ENCODE results near the gene TRMT112.

TRMT112 gene

DNA sequence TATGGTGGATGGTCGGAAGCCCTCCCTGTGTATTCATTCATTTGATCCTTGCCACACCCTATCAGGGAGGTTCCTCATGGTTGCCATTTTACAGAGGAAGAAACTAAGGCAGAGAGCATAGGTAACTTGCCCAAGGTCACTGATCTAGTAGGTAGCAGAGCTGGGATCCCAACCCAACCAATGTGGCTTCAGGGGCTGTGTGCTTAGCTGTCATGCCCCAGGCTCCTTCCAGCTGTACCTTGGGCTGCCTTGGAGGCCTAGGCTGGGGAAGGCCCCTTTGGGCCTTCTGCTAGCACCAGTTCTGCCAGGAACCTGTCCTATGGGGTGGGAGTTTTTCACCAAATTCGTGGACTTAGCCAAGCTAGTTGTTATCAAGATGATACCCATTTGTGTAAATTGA lies 41.5 kb downstream of the TRMT112 start:
- Histone ChIP-seq H3K27me3 (ENCODE audit: control insufficient read depth in 5 of 5, insufficient read depth in 4 of 5, low read length in 5 of 5) (peaks cover 0 to 5% (median 0%) of the 10 kb centered on the region in 5 donors), H3K27ac (ENCODE audit: low read depth, low read length) (no peak overlapping the region), H3K4me1 (ENCODE audit: control insufficient read depth in 5 of 5, insufficient read depth in 5 of 5, low read length in 5 of 5) (peaks cover 5 to 14% (median 12%) of the 10 kb centered on the region in 5 donors), H3K36me3 (ENCODE audit: control insufficient read depth in 5 of 5, insufficient read depth in 5 of 5, low read length in 5 of 5) (peaks cover 0 to 37% (median 22%) of the 10 kb centered on the region in 5 donors), H3K4me3 (ENCODE audit: low read depth in 1 of 5, low read length in 5 of 5) (no peak overlapping the region), H3K9me3 (ENCODE audit: control insufficient read depth in 5 of 5, low read length in 5 of 5) (peaks cover 0 to 1% (median 0%) of the 10 kb centered on the region in 5 donors), H3K9ac (ENCODE audit: low read length in 5 of 5) (peak overlapping the region in 1 of 5 donors; percentile 43)

DNA sequence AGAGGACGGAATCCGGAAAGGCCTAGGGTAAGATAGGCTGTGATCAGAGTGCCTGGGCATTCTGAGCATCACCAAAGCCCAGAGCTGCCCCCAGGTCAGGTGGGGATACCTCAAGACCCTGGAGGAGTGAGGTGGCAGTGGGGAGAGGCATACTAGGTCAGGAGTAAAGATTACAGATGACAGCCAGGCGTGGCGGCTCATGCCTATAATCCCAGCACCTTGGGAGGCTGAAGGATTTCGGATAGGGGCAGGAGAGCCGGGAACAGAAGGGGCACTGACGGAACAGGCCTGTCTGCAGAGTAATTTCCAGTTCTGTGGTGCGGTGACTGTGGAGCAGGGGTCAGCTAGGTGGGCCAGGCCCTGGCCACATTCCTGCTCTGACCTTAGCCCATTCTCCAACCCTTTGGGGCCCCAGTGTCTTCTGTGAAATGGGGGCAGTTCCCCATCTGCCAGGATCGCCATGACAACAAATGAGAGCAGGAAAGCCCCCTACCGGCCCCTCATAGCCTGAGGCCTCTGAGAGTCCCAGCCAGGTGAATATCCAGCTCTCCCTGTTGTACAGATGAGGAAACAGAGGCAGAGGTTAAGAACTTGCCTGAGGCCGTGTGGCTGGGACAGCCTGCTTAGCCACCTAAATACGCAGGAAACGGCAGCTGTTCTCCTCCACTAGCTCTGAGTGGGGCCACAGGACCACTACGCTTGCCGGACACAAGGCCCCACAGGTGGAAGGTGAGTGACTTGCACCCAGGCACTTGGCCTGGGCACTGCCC lies 42.1 kb downstream of the TRMT112 start:
- no peak overlapping the region for H3K27ac ChIP-seq (ENCODE audit: low read depth, low read length)
- H3K36me3 ChIP-seq (ENCODE audit: control insufficient read depth in 5 of 5, insufficient read depth in 5 of 5, low read length in 5 of 5), result peaks cover 0 to 37% (median 22%) of the 10 kb centered on the region in 5 donors
- H3K4me1 ChIP-seq (ENCODE audit: control insufficient read depth in 5 of 5, insufficient read depth in 5 of 5, low read length in 5 of 5), result peaks cover 11 to 19% (median 16%) of the 10 kb centered on the region in 5 donors
- H3K4me3 ChIP-seq (ENCODE audit: low read depth in 1 of 5, low read length in 5 of 5), result no peak overlapping the region
- H3K27me3 ChIP-seq (ENCODE audit: control insufficient read depth in 5 of 5, insufficient read depth in 4 of 5, low read length in 5 of 5), result peaks cover 0 to 7% (median 0%) of the 10 kb centered on the region in 5 donors
- peaks cover 0 to 3% (median 0%) of the 10 kb centered on the region in 5 donors for H3K9me3 ChIP-seq (ENCODE audit: control insufficient read depth in 5 of 5, low read length in 5 of 5)
- H3K9ac ChIP-seq (ENCODE audit: low read length in 5 of 5), result no peak overlapping the region

DNA sequence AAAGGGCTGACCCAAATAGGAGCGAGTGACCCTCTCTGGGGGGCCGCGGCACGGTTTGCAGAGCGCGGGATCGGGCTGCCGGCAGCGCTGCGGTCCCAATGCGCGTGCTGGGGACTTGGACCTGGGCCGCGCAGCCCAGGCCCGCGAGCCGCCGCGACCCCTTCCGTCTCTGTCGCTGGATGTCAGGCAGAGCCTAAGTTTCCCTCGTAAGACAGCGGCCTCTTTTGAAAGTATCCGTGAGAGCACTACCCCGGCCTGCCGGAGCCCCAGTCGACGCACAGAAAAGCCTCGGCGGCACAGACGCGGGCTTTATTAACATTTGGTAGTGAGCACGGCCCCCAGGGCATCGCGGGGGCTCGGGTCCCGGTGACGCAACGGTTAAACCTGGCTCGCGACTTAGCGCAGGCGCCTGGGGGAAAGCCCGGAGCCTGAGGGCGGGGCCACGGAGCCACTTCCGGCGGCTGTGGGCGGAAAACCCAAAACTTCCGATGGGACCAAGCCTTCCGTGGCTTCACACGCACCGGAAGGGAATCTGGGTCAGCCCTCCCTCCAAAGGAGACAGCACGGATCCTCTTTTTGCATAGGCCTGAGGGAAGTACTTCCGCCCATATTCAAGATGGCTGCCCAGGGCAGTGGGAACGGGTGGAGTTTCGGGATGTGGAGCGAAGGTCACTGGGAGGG lies 47.7 kb downstream of the TRMT112 start:
- peak overlapping the region; percentile 77 to 92 (median 89) for H3K4me3 ChIP-seq (ENCODE audit: low read depth in 1 of 5, low read length in 5 of 5)
- H3K36me3 ChIP-seq (ENCODE audit: control insufficient read depth in 5 of 5, insufficient read depth in 5 of 5, low read length in 5 of 5), result peaks cover 0 to 18% (median 16%) of the 10 kb centered on the region in 5 donors
- H3K9ac ChIP-seq (ENCODE audit: low read length in 5 of 5), result peak overlapping the region; percentile 95 to 99 (median 96)
- H3K9me3 ChIP-seq (ENCODE audit: control insufficient read depth in 5 of 5, low read length in 5 of 5), result peaks cover 0 to 3% (median 0%) of the 10 kb centered on the region in 5 donors
- H3K27ac ChIP-seq (ENCODE audit: low read depth, low read length), result peak overlapping the region; percentile 99
- H3K27me3 ChIP-seq (ENCODE audit: control insufficient read depth in 5 of 5, insufficient read depth in 4 of 5, low read length in 5 of 5), result peaks cover 0 to 13% (median 0%) of the 10 kb centered on the region in 5 donors
- H3K4me1 ChIP-seq (ENCODE audit: control insufficient read depth in 5 of 5, insufficient read depth in 5 of 5, low read length in 5 of 5), result peaks cover 26 to 50% (median 36%) of the 10 kb centered on the region in 5 donors

DNA sequence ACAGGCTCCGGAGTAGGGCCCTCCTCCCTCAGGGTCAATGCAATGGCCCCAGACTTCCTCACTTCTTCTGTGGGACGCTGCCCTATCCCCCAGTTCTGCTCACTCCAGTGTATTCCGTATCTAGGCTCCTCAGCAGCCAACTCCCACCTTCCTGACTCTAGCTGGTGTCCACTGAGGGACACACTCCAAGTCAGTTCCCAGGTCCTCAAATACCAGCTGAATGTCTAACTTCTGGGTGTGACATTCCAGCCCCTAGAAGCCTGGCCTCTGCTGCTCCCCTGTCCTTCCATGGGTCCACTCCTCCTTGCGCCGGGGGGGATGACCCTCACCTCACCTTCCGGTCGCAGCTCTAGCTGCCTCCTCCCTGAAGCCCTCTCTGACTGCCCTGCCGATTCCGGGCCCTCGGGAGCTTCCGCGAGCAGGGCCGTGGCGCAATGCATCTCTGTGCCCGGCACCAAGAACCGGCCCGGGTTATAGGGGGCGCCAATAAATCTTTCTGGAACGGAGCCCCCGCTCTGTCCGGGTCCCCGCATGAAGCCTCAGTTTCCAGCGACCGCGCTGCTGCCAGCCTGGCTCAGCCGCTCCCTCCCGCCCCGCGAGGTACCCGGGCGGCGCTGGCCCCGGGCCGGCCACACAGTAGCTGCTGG lies 48.3 kb downstream of the TRMT112 start:
- Histone ChIP-seq H3K36me3 (ENCODE audit: control insufficient read depth in 5 of 5, insufficient read depth in 5 of 5, low read length in 5 of 5) (peaks cover 0 to 25% (median 23%) of the 10 kb centered on the region in 5 donors), H3K27ac (ENCODE audit: low read depth, low read length) (peak overlapping the region; percentile 99), H3K4me3 (ENCODE audit: low read depth in 1 of 5, low read length in 5 of 5) (peak overlapping the region; percentile 69 to 92 (median 76)), H3K9me3 (ENCODE audit: control insufficient read depth in 5 of 5, low read length in 5 of 5) (peaks cover 0 to 3% (median 0%) of the 10 kb centered on the region in 5 donors), H3K27me3 (ENCODE audit: control insufficient read depth in 5 of 5, insufficient read depth in 4 of 5, low read length in 5 of 5) (peaks cover 0 to 13% (median 0%) of the 10 kb centered on the region in 5 donors), H3K9ac (ENCODE audit: low read length in 5 of 5) (peak overlapping the region; percentile 35 to 91 (median 89)), H3K4me1 (ENCODE audit: control insufficient read depth in 5 of 5, insufficient read depth in 5 of 5, low read length in 5 of 5) (peaks cover 26 to 50% (median 36%) of the 10 kb centered on the region in 5 donors)

DNA sequence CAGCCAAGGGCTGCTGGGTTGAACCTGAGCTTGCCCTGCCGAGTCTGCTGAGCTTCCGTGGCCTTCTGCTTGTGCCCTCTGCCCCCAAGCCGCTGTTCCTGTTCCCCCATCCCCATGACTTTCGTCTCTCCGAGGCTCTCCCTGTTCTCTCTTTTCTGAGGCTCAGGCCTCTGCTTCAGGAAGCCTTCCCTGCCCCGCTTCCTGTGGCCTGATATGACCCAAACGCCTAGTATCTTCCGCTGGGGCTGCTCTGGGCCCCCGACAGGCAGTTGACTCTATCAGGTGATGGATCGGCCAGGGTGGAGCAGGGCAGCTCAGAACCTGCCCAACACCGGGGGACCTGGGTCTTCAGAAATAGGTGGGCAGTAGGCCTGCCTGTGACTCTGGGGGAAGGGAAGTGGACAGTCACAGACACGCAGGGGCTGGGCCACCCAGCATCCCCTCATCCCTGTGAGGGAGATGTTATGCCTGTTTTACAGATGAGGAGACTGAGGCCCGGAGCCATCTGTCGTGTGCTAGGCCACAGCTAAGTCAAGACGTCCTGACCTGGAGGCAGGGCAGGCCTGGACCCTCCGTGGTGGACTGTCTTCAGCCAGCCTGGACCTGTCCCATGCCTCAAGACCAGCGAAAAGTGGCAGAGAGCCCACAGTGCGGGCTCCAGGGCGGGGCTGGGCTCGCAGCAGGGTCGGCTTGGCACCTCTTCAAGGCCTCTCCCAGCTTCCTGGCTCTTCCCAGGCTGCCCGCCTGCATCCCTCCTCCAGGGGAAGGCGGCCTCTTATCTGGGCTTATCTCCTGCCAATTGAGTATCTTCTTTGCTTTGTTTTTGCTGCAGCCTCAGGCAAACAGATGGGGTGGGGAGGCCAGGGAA lies 49.1 kb downstream of the TRMT112 start:
- Histone ChIP-seq H3K36me3 (ENCODE audit: control insufficient read depth in 5 of 5, insufficient read depth in 5 of 5, low read length in 5 of 5) (peaks cover 0 to 32% (median 30%) of the 10 kb centered on the region in 5 donors), H3K27ac (ENCODE audit: low read depth, low read length) (peak overlapping the region; percentile 99), H3K9ac (ENCODE audit: low read length in 5 of 5) (peak overlapping the region in 4 of 5 donors; percentile 81 to 91 (median 90)), H3K27me3 (ENCODE audit: control insufficient read depth in 5 of 5, insufficient read depth in 4 of 5, low read length in 5 of 5) (peaks cover 0 to 13% (median 0%) of the 10 kb centered on the region in 5 donors), H3K4me3 (ENCODE audit: low read depth in 1 of 5, low read length in 5 of 5) (peak overlapping the region; percentile 69 to 92 (median 76)), H3K4me1 (ENCODE audit: control insufficient read depth in 5 of 5, insufficient read depth in 5 of 5, low read length in 5 of 5) (peaks cover 26 to 50% (median 36%) of the 10 kb centered on the region in 5 donors), H3K9me3 (ENCODE audit: control insufficient read depth in 5 of 5, low read length in 5 of 5) (peaks cover 0 to 3% (median 0%) of the 10 kb centered on the region in 5 donors)

DNA sequence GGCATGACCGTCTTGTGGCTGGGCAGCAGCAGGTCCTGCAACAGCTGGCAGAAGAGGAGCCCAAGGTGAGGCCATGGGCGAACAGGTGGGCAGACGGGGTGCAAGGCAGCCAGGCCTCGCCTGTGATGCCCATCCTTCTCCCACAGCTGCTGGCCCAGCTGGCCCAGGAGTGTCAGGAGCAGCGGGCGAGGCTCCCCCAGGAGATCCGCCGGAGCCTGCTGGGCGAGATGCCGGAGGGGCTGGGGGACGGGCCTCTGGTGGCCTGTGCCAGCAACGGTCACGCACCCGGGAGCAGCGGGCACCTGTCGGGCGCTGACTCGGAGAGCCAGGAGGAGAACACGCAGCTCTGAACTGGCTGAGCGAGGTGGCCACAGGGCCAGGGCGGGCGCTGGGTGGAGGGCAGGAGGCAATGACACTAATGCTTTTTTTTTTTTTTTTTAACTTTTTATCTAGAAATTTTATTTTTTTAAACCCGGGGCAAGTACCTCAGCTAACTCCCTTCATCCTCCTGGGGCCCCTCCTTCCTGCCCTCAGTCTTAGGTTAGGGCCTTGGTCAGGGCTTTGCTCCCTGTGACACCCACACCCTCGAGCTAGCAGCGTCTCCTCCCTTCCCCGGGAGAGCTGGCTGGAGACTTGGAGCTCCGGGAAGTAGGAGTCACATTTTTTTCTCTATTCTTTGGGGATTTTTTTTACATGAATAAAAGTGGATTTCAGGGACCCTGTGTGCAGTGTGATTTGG lies 50.0 kb downstream of the TRMT112 start:
- peaks cover 0 to 13% (median 0%) of the 10 kb centered on the region in 5 donors for H3K27me3 ChIP-seq (ENCODE audit: control insufficient read depth in 5 of 5, insufficient read depth in 4 of 5, low read length in 5 of 5)
- H3K4me1 ChIP-seq (ENCODE audit: control insufficient read depth in 5 of 5, insufficient read depth in 5 of 5, low read length in 5 of 5), result peaks cover 26 to 47% (median 36%) of the 10 kb centered on the region in 5 donors
- peak overlapping the region; percentile 99 for H3K27ac ChIP-seq (ENCODE audit: low read depth, low read length)
- peaks cover 0 to 3% (median 0%) of the 10 kb centered on the region in 5 donors for H3K9me3 ChIP-seq (ENCODE audit: control insufficient read depth in 5 of 5, low read length in 5 of 5)
- peaks cover 0 to 41% (median 39%) of the 10 kb centered on the region in 5 donors for H3K36me3 ChIP-seq (ENCODE audit: control insufficient read depth in 5 of 5, insufficient read depth in 5 of 5, low read length in 5 of 5)
- H3K4me3 ChIP-seq (ENCODE audit: low read depth in 1 of 5, low read length in 5 of 5), result no peak overlapping the region
- H3K9ac ChIP-seq (ENCODE audit: low read length in 5 of 5), result peak overlapping the region in 4 of 5 donors; percentile 60 to 91 (median 86)
